ENCODE results near the gene SUFU.

- TF ChIP-seq CTCF (IDR thresholded peaks at IDR 0.05) (no peak), POLR2A (IDR thresholded peaks at IDR 0.05) (no peak)
Observed at GRCh38 chr10:102507521-102507920, 3.7 kb downstream of the SUFU start.
